ENCODE measurements around the gene CASZ1. TPM values are rescaled to one million over a fixed set of nuclear protein-coding genes. Genes with fewer than 3 reads are reported as not detected.

CASZ1 gene
- polyA plus RNA-seq, 3 donors: 0.30 to 3.7 (median 0.50) TPM

- H3K9me3 ChIP-seq (replicated peaks in 1 of 2; ENCODE audit: control insufficient read depth in 1 of 2, insufficient read depth in 1 of 2, low read length in 2 of 2): no peaks in the 10 kb centered on the region
- H3K79me2 ChIP-seq (ENCODE audit: insufficient read depth, low read length): no peaks in the 10 kb centered on the region
- H3K4me2 ChIP-seq (replicated peaks; ENCODE audit: extremely low read depth, low read length, poor library complexity, severe bottlenecking): no peak overlapping the region
- no peak overlapping the region for H3K4me3 Mint-ChIP-seq
- no peak for DNase-seq
- no peak for TF ChIP-seq CTCF (IDR thresholded peaks at IDR 0.05)
- no peaks in the 10 kb centered on the region for H3K4me1 ChIP-seq (ENCODE audit: control insufficient read depth in 1 of 2, insufficient read depth in 2 of 2, low read length in 2 of 2)
- no peaks in the 10 kb centered on the region for H4K20me1 ChIP-seq (ENCODE audit: insufficient read depth, low read length)
- WGBS (ENCODE audit: insufficient coverage): 97% methylated on average over 16 of the region's 16 CpGs
- H3K4me3 ChIP-seq (replicated peaks in 1 of 3; ENCODE audit: low read depth in 2 of 3, low read length in 3 of 3): no peak overlapping the region
- H3K27me3 ChIP-seq (ENCODE audit: control insufficient read depth in 2 of 2, insufficient read depth in 2 of 2, low read length in 2 of 2): no peaks in the 10 kb centered on the region
- H3K36me3 Mint-ChIP-seq: no peaks in the 10 kb centered on the region
- H3K9ac ChIP-seq (ENCODE audit: insufficient read depth, low read length, poor library complexity, severe bottlenecking): no peak overlapping the region
- no peak overlapping the region for H2AFZ ChIP-seq (ENCODE audit: insufficient read depth, low read depth, low read length, poor library complexity, severe bottlenecking)
- H3K27me3 Mint-ChIP-seq (ENCODE audit: low read depth in 3 of 3): peaks cover 4 to 8% (median 7%) of the 10 kb centered on the region in 3 donors
- no peaks in the 10 kb centered on the region for H3K36me3 ChIP-seq (replicated peaks in 1 of 2; ENCODE audit: control insufficient read depth in 1 of 2, insufficient read depth in 2 of 2, low read length in 2 of 2)
- intact Hi-C loops (cut with micrococcal nuclease): no loop called here
- peaks cover 1% of the 10 kb centered on the region for H3K4me1 Mint-ChIP-seq
- H3K27ac Mint-ChIP-seq: no peak overlapping the region
- H3K9me3 Mint-ChIP-seq: no peaks in the 10 kb centered on the region
- no peak overlapping the region for H3K27ac ChIP-seq (ENCODE audit: low read depth in 1 of 2, low read length in 2 of 2)
These were observed 122.2 kb downstream of the CASZ1 start for GRCh38 chr1:10674222-10674621.

GRCh38 chr1:10673109-10673711, 123.2 kb downstream of the CASZ1 start:
- Histone ChIP-seq H3K4me3 (replicated peaks in 1 of 3; ENCODE audit: low read depth in 2 of 3, low read length in 3 of 3) (no peak overlapping the region), H3K79me2 (ENCODE audit: insufficient read depth, low read length) (no peaks in the 10 kb centered on the region), H3K9ac (ENCODE audit: insufficient read depth, low read length, poor library complexity, severe bottlenecking) (no peak overlapping the region), H3K27me3 (ENCODE audit: control insufficient read depth in 2 of 2, insufficient read depth in 2 of 2, low read length in 2 of 2) (no peaks in the 10 kb centered on the region), H3K9me3 (replicated peaks in 1 of 2; ENCODE audit: control insufficient read depth in 1 of 2, insufficient read depth in 1 of 2, low read length in 2 of 2) (no peaks in the 10 kb centered on the region), H3K36me3 (replicated peaks in 1 of 2; ENCODE audit: control insufficient read depth in 1 of 2, insufficient read depth in 2 of 2, low read length in 2 of 2) (no peaks in the 10 kb centered on the region), H4K20me1 (ENCODE audit: insufficient read depth, low read length) (no peaks in the 10 kb centered on the region), H3K4me1 (ENCODE audit: control insufficient read depth in 1 of 2, insufficient read depth in 2 of 2, low read length in 2 of 2) (no peaks in the 10 kb centered on the region), H3K27ac (ENCODE audit: low read depth in 1 of 2, low read length in 2 of 2) (no peak overlapping the region), H3K4me2 (replicated peaks; ENCODE audit: extremely low read depth, low read length, poor library complexity, severe bottlenecking) (no peak overlapping the region), H2AFZ (ENCODE audit: insufficient read depth, low read depth, low read length, poor library complexity, severe bottlenecking) (no peak overlapping the region)
- Mint-ChIP-seq H3K36me3 (no peaks in the 10 kb centered on the region), H3K4me3 (no peak overlapping the region), H3K27ac (no peak overlapping the region), H3K4me1 (peaks cover 1% of the 10 kb centered on the region), H3K27me3 (ENCODE audit: low read depth in 3 of 3) (peaks cover 4 to 8% (median 7%) of the 10 kb centered on the region in 3 donors), H3K9me3 (no peaks in the 10 kb centered on the region)
- no peak for TF ChIP-seq CTCF (IDR thresholded peaks at IDR 0.05)
- 91% methylated on average over 9 of the region's 19 CpGs for WGBS (ENCODE audit: insufficient coverage)
- no peak for DNase-seq
- intact Hi-C loops (cut with micrococcal nuclease): no loop called here

All from CD14-positive monocyte (primary cell).